Lower leg skin (tissue), 3 donors: ENCODE measurements around the gene NCDN.

ENCODE experiments used
- POLR2A ChIP-seq, 2 donors: fragments of 450-650 bp; IDR thresholded peaks; one replicate each; pipeline ENCODE4 v1.6.1; 2016 to 2017; ENCODE audit warnings: antibody characterized with exemption in 2 of 2, mild to moderate bottlenecking in 1 of 2, moderate library complexity in 1 of 2
- TF ChIP-seq, protein P1 (sequence below), 3 donors: fragments of 450-650 bp; IDR thresholded peaks; one replicate each; pipeline ENCODE4 v1.5.1; 2016; ENCODE audit warnings: antibody characterized with exemption in 3 of 3, mild to moderate bottlenecking in 3 of 3, moderate library complexity in 2 of 3

- TF ChIP-seq, protein P1, sequence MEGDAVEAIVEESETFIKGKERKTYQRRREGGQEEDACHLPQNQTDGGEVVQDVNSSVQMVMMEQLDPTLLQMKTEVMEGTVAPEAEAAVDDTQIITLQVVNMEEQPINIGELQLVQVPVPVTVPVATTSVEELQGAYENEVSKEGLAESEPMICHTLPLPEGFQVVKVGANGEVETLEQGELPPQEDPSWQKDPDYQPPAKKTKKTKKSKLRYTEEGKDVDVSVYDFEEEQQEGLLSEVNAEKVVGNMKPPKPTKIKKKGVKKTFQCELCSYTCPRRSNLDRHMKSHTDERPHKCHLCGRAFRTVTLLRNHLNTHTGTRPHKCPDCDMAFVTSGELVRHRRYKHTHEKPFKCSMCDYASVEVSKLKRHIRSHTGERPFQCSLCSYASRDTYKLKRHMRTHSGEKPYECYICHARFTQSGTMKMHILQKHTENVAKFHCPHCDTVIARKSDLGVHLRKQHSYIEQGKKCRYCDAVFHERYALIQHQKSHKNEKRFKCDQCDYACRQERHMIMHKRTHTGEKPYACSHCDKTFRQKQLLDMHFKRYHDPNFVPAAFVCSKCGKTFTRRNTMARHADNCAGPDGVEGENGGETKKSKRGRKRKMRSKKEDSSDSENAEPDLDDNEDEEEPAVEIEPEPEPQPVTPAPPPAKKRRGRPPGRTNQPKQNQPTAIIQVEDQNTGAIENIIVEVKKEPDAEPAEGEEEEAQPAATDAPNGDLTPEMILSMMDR (IDR thresholded peaks at IDR 0.05) = no peak
- TF ChIP-seq POLR2A (IDR thresholded peaks at IDR 0.05) = no peak
Measured at GRCh38 chr1:35588197-35588910, 30.8 kb downstream of the NCDN start.
